ENCODE measurements around the gene LONP2.
A peak's percentile ranks its signal among the peaks of the same experiment; 100 is the strongest.
"Not testable (repeated sequence)": the region's sequence is repeated elsewhere in the genome, so short reads cannot be mapped to it uniquely, and the experiment has no call there.

The LONP2 gene

DNA sequence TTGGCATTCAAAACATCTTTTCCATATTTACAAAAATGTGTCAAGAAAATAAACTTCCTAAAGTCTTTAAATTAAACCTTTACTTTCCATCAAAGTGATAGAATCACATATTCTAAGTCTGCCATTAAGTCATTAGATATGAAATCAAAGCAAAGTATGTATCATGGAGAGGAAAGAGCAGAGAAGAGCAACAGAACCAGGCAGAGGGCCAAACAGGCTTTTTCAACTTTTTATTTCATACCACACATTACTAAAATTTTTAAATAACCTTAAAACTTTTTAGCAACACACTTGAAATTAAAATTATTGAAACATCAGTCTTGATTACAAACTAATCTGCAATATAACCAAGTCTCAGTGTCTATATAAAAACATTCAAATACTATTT lies 127.3 kb downstream of the LONP2 start:
- DNase-seq = no peak

DNA sequence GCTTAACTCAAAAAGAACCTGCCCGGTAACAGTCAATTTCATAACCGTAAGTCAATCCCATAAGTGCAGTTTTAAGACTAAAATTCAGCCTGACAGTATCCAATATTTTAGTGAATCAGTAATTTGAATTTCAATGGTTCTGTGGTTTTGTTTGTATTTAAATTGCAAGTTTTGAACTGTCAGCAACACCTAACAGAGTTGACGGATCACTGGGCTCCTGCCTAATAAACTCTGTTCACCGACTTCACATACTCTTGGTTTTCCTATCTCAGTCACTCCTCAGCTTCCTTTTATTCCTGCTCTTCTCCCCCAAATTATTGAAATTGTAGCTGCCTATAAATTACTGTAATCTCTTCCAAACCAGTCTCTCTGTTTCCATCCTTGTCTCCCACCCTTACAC lies 128.6 kb downstream of the LONP2 start:
- DNase-seq = no peak

DNA sequence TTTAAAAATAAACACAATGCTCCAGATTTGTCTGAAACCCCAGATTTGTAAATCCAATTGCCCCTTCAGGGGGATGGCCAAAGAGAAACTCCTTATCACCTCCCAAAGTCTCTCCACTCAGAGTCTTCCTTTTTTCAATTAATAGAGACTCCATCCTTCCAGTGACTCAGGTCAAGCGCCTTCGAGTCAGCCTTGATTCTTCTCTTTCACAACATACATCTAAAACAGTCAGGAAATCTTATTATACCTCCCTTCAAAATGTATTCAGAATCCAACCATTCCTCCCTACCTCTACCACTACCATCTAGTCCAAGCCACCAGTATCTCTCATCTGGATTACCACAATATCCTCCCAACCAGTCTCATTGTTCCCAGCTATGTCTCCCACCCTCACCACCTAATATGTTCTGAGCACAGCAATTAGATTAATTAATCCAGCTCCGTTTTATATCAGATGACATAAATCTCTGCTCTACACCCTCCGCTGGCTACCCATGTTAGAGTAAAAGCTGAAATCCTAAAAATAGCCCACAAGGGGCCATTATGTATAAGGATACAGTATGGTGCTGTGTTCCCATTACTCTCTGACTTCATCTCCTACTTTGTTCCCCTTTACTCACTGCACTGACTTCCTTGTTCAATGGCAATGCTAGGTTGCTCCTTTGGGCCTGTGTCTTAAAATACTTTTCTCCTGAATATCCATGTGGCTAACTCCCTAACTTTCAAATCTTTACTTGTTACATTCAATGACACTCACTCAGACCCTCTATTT lies 129.3 kb downstream of the LONP2 start:
- no peak for DNase-seq

DNA sequence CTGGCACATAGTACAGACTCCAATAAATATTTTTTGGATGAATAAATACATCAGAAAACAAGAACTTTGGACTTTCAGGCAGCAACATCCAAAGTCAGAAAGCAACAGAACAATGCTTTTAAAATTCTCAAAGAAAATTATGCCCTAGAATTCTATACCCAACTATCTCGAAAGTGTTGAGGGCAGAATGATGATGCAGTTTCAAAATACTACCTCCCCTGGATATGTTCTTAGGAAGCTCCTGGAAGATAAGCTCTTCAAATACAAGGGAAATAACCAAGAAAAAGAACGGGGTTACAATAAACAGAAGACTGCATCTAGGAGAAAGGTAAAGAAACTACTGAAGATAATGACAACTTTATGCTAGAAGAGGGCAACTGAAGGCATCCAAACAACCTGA lies 130.2 kb downstream of the LONP2 start:
- no peak for DNase-seq

DNA sequence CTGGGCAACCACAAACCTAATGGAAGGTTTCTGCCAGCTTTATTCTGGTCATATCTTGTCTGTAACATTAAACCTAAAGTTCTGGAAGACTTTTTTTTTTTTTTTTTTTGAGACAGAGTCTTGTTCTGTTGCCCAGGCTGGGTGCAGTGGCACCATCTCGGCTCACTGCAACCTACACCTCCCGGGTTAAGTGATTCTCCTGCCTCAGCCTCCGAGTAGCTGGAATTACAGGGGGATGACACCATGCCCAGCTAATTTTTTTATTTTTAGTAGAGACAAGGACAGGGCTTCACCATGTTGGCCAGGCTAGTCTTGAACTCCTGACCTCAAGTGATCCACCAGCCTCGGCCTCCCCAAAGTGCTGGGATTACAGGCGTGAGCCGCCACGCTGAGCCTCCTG lies 133.2 kb downstream of the LONP2 start:
- not testable (repeated sequence) for DNase-seq

DNA sequence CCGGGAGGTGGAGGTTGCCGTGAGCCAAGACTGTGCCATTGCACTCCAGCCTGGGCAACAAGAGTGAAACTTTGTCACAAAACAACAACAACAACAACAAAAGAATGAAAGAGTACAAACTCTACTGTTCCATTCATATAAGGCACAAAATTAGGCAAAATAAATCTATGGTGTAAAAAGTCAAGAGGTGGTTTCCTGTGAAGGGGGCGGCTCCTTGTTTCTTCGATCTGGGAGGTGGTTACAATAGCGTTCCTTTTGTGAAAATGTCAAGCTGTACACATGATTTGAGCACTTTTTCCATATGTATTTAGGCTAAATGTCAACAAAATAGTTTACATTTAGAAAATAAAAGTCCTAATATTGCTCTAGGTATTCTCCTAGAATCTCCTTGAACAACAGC lies 134.2 kb downstream of the LONP2 start:
- DNase-seq = no peak

DNA sequence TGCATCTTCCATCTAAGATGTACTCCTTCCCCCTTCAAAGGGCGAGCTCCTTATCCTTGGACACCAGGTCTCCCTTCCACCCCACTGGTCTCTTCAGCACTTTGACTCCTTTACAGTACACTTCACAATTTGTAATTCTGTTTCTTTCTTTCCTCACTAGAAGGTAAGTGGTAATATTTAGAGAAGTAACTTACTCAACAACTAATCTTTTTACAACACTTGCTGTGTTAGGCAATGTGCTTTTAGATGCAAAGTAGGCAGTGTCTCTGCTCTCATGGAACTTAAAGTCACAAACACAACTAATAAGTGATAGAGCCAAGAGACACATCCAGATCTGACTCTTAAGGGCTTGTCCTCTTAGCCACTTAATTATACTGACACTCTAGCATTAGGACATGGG lies 134.7 kb downstream of the LONP2 start:
- DNase-seq = no peak

DNA sequence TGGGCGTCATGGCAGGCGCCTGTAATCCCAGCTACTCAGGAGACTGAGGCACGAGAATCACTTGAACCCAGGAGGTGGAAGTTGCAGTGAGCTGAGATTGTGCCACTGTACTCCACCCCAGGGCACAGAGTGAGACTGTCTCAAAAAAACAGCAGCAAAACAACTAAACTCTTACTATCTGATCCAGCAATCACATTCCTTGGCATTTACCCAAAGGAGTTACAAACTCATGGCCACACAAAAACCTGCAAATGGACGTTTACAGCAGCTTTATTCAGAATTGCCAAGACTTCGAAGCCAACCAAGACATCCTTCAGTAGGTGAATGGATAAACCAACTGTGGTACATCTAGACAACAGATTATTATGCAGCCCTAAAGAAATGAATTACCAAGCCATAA lies 137.1 kb downstream of the LONP2 start:
- DNase-seq = no peak

DNA sequence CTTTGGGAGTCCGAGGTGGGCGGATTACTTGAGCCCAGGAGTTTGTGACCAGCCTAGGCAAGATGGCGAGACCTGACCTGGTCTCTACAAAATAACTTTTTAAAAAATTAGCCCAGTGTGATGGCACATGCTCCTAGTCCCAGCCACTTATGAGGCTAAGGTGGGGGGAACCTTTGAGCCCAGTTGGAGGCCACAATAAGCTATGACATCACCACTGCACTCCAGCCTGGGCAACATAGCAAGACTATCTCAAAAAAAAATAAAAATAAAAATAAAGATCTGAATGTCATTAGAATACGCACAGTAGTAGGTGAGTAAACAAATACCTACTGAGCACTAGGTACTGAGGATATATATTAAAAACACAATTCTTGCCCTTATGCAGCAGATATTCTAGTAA lies 138.0 kb downstream of the LONP2 start:
- no peak for DNase-seq

DNA sequence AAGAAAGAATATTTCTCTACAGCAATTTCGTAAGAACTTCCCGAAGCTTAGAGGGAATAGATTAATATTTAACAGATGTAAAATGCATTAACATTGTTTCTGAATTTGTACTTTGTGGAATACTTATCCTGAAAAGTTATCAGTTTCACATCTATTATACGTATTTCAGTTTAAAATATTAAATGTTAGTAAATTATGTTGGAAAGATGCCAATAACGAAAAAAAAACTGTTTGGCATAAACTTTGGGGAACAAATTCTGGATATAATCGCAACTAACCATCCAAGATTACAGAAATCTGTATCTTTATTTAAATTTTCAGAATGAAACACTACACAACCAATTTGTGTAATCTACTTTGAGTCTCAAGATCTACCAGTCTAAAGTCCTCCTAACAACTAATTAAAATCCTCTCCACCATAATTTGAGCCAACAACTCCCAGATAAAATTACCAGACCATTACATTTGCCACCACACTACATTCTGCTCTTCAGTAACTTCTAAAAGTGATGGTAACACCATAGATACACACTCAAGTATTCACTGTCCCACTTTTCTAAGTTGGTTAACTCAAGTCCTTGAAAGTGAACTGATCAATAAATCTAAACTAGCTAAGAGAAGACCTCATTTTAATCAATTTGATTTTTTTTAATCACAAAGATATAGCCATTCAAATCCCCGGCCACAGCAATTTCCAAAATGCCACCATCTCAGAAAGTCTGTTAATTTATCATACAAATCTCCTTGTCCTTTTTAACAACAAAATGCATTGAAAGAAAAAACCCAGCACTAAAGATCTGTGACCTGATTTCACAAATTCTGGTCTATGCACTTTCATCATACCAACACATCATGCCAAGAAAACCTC lies 139.1 kb downstream of the LONP2 start:
- no peak for DNase-seq

DNA sequence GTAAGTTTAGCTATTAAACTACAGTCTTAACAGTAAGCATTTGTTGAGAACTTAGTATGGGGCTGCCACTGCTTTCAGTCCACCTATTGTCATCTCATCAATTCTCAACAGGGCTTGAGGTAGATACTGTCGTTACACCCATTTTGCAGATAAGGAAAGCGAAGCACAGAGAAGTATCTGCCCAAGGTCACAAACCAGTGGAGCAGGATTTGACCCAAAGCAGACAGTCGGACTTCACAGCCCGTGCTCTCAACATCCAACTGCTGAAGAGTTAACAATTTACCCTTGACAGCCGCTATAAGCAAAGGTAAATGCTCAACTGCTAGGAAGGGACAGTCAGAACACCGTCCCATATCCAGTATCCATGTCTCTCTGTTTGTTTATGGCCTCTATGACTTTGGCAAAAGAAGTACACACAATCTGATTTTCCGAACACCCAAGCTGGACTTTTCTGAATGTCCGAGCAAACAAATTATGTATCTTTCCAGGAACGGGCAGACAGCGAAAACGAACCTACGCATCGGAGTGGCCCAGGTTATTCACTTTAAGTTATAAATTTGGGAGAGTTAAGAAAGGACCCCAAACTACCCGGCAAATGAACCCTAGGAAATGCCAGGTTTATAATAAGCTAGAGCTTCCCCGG lies 139.9 kb downstream of the LONP2 start:
- no peak for DNase-seq

DNA sequence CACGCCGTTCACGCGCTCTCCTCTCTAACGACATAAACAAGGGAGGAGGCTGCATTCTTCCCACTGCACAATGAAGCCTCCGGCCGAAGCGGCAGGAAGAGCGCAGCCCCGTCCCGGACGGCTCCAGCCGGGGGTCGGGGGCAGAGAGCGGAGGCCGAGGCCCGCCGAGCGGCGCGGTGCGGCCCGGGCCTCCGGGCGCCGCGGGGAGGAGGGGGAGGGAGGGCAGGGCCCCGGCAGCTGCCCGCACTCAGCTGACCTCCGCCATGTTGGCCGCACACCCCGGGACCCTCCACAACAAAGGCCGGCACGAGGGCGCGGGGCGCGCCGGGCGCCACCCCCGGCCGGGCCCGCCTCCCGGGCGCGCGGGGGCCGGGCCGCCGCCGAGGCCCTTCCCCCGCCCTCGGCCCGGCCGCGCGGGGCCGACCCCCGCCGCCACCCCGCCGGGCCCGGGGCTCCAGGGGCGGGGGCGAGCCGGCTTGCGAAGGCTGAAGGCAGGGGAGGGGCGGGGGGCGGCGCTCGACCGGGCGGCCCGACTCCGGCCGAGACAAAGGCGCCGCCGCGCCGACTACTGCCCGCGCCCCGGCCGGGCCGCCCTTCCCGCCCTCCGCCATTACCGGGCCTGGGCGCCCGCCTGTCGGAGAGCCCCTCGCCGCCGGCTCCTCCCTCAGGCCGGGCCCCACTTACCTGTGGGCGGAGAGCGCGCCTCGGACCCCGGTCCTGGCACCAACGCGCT lies 140.6 kb downstream of the LONP2 start:
- DNase-seq = no peak

DNA sequence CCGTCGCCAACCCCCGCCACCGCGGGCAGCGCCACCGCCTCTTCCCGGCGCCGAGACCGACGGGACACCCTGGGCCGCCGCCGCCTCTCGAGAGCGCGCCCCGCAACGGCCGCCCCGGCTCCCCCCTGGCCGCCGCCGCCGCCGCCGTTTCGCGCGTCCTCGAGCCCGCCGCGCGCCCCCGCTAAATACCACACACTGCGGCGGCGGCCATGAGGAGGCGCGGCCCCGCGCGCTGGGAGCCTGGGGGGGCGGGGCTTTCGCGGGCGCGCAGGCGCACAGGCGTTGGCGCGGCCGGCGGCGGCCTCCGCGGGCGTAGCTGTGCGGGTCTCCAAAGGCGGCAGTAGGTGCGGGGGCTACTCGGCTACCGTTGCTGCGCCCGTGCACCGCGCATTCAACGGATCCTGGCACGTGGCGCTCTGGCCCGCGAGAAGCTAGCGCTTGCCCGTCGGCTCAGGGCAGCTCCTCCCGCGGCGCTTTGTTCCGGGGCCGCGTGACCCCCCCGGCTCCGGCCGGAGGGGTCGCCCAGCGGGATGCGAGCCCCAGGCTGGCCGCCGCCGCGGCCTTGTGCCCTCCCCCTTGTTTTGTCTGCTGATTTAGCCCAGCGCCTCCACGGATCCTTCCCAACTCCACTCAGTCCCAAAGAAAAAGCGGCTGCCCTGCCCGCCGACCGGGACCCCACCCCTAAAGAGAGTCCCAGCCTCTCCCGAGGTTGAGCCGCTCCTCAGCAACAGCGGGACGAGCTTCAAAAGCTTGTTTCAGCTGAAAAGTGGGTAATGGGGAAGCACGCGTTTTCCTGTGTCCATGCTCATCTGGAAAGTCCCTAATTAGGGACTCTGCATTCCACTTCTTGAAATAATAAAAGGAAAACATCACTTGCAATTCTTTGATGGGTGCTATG lies 141.4 kb downstream of the LONP2 start, which contains the start of gene SIAH1:
TSS of gene SIAH1 (minus strand) at position 161 of the 898 bp plus-strand sequence. CDS start 22,985 bp downstream, outside the sequence.
- peak in 1 of 2 experiments; percentile 45 for DNase-seq

DNA sequence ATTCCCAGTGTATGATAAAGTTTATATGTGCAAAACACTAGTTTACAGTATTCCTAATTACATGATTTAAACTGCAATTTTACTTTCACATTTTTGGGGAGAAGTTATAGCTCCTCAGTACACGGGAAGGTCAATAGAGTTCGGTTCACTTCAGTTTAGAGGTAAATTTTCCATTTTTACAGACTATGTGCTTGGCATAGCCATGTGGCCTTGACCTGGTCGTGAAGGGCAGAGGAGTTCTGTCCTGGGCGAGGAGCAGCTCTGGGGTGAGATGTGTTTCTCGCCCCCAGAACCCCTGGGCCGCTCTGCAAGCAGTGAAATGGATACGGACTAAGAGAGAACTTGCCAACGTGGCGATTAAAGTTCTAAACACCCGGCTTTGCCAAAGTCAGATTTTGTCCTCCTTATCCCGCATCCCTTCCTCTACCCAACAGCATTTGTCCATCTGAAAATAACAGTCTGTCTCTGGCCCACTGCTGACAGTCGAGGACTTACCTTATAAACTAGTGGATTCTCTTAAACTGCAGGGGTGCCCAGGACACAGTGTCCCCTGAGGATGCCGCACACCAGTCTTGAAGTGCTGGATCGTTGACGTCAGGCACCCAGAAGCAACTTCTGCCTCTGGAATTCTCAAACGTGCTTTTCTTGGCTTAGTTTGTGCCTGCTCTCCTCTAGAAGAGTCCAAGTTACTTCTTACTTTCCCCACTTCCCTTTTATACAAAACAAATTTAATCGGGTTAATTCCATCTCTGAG lies 142.6 kb downstream of the LONP2 start:
- DNase-seq = no peak

DNA sequence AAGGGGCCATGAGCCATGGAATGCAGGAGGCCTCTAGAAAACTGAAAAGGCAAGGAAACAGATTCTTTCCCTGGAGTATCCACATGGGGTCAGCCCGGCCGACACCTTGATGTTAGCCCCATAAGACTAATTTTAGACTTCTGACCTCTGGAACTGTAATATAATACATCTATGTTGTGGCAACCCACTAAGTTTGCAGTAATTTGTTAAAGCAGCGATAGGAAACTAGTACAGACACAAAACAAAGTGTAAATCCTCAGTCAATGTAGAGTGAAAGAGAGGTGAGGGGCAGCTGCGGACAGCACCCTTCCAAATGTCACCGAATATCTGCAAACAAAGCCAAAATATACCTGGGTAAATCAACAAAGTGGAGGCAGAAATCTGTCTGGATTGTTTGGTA lies 148.3 kb downstream of the LONP2 start:
- no peak for DNase-seq

DNA sequence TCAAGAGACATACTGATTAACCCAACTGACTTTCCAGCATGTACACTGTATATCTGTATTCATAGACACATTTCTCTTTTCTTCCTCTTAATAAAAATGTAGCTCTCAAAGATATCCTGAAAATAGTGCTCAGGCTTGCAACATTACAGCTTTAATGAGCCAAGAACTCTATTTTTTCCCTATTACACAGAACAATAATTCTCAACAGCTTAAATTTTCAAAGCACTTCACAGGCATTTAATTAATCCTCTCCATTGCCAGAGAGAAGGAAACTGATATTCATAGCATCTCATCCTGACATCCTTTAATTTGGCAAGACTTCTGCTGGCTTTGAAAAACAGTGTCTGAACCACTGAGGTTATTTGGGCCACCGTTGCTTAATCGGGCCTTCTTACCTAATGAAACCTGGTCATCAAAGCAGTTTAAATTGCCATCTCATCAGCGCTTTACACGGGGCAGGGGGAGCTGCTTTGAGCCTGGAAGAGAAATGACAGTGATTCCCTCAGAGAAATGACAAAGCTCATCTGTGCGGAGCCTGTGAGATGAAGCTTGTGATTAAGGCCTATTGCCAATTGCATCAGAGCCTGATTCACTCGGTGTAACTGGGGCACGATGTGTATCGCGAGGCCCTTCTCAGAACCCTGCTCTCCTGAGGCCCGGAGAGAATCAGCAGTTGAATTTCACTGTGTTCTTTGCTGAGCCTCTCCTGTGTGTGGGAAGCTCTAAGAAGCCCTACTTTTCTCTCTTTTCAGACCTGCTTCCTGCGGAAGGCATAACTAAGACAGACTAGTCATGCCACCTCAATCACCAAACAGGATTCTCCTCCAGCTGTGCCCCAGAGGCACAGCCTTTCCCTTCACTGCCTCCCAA lies 149.6 kb downstream of the LONP2 start:
- DNase-seq = no peak

DNA sequence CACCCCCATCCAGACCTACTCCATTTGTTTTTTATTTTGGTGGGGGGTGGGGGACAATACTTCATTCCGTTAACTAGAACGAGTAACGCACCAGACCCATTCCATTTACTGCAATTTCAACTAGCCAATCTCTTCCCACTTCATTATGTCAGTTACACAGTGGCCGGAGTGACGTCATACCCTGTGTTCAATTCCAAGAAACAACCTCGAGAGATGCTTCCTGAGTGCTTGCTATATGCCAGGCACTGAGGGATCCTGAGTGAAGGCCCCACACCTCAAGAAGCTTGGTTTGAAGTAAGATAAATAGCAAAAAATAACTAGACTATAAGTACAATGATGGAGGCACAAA lies 150.2 kb downstream of the LONP2 start:
- no peak for DNase-seq

DNA sequence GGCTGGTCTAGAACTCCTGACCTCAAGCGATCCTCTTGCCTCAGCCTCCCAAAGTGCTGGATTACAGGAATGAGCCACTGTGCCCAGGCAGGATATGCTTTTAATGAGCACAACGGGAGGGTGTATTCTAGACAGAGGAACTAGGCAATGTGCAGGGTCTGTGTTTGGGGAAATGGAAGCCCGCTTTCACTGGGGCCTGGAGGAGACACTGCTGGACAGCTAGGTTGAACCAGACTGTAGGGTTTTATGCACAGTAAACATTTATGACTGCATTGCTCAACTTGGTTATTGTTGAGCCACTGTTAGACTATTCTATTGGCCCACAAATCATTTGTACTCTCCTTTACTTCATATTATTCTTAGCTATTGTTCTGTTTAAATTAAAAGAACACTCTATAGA lies 151.3 kb downstream of the LONP2 start:
- no peak for DNase-seq

DNA sequence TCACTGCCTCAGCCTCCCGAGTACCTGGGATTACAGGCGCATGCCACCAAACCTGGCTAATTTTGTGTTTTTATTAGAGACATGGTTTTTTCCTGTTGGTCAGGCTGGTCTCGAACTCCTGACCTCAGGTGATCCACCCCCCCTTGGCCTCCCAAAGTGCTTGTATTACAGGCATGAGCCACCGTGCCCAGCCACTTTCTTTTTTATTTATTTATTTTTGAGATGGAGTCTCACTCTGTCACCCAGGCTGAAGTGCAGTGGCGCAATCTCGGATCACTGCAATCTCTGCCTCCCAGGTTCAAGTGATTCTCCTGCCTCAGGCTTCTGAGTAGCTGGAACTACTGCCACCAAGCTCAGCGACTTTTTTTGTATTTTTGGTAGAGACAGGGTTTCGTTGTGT lies 158.4 kb downstream of the LONP2 start:
- not testable (repeated sequence) for DNase-seq

DNA sequence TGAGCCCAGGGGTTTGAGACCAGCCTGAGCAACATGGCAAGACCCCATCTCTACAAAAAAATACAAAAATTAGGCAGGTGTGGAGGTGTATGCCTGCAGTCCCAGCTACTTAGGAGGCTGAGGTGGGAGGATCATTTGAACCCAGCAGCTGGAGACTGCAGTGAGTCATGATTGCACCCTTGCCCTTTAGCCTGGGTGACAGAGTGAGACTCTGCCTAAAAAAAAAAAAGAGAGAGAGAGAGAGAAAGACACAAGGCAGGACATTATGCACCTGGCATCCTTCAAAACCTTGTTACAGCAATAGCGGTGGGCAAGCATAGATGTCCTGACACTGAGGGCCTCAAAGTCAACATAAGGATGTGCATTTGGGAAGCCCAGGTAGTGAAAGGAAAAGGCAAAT lies 161.1 kb downstream of the LONP2 start:
- no peak for DNase-seq
